GM21360 (cell line): Measurements from ENCODE around the gene CSPG4.
"Not testable (repeated sequence)": the region's sequence is repeated elsewhere in the genome, so short reads cannot be mapped to it uniquely, and the experiment has no call there.

Experiments used
- ATAC-seq: cut with Tn5 transposase; IDR thresholded peaks from one replicate; pipeline ENCODE4 v1.9.1; 2021; ENCODE audit warnings: mild to moderate bottlenecking, moderate library complexity; ENCODE audit not compliant: unreplicated experiment

The CSPG4 gene

GRCh38 chr15:75742346-75742745, 29.7 kb upstream of the CSPG4 start:
- ATAC-seq, result not testable (repeated sequence)

- no peak for ATAC-seq
These were observed 27.1 kb upstream of the CSPG4 start for GRCh38 chr15:75739791-75740190.

GRCh38 chr15:75738647-75739325, 26.1 kb upstream of the CSPG4 start:
- ATAC-seq, result peak; percentile 92

GRCh38 chr15:75738014-75738646, 25.5 kb upstream of the CSPG4 start:
- ATAC-seq, result peak; percentile 28

GRCh38 chr15:75737116-75738013, 24.7 kb upstream of the CSPG4 start:
- not testable (repeated sequence) for ATAC-seq

GRCh38 chr15:75736256-75736655, 23.6 kb upstream of the CSPG4 start:
- ATAC-seq, result no peak

- not testable (repeated sequence) for ATAC-seq
These were observed 22.5 kb upstream of the CSPG4 start for GRCh38 chr15:75734861-75735760.

- ATAC-seq, result no peak
These were observed 21.4 kb upstream of the CSPG4 start for GRCh38 chr15:75733761-75734651.

- no peak for ATAC-seq
These were observed 20.3 kb upstream of the CSPG4 start for GRCh38 chr15:75732809-75733451.

- ATAC-seq, result no peak
These were observed 19.6 kb upstream of the CSPG4 start for GRCh38 chr15:75732177-75732808.

- no peak for ATAC-seq
These were observed 18.9 kb upstream of the CSPG4 start for GRCh38 chr15:75731248-75732151.

GRCh38 chr15:75730376-75731247, 18.0 kb upstream of the CSPG4 start:
- not testable (repeated sequence) for ATAC-seq

- no peak for ATAC-seq
These were observed 16.9 kb upstream of the CSPG4 start for GRCh38 chr15:75729326-75730069.

- ATAC-seq, result no peak
These were observed 15.4 kb upstream of the CSPG4 start for GRCh38 chr15:75727851-75728715.

GRCh38 chr15:75727031-75727531, 14.4 kb upstream of the CSPG4 start:
- ATAC-seq, result no peak
